Thymus (tissue), 11 donors: Measurements from ENCODE around the gene GPC1. TPM values are rescaled to one million over a fixed set of nuclear protein-coding genes. Genes with fewer than 3 reads are reported as not detected.

ENCODE experiments used
- DNase-seq, 9 donors: peaks; one replicate each; pipeline ENCODE4 v3.0.0-alpha.2; 2013; ENCODE audit warnings: low spot score in 9 of 9, low read depth in 6 of 9, missing footprints in 1 of 9
- H3K27ac ChIP-seq, 2 donors: one replicate each; pipeline ENCODE4 v1.5.1; 2013; ENCODE audit warnings: control low read depth in 1 of 2, low read depth in 1 of 2, low read length in 1 of 2, mild to moderate bottlenecking in 1 of 2, moderate library complexity in 1 of 2
- H3K27me3 ChIP-seq, 2 donors: one replicate each; pipeline ENCODE4 v1.5.1; 2013; ENCODE audit warnings: low read length in 1 of 2; ENCODE audit not compliant: control insufficient read depth in 2 of 2, insufficient read depth in 1 of 2
- H3K36me3 ChIP-seq, 2 donors: one replicate each; pipeline ENCODE4 v1.5.1; 2013; ENCODE audit warnings: low read length in 1 of 2, mild to moderate bottlenecking in 1 of 2, moderate library complexity in 1 of 2; ENCODE audit not compliant: control insufficient read depth in 2 of 2, insufficient read depth in 2 of 2
- H3K4me1 ChIP-seq, 2 donors: one replicate each; pipeline ENCODE4 v1.5.1; 2013; ENCODE audit warnings: low read length in 2 of 2; ENCODE audit not compliant: control insufficient read depth in 2 of 2, insufficient read depth in 2 of 2
- H3K4me3 ChIP-seq, 2 donors: one replicate each; pipeline ENCODE4 v1.5.1; 2013; ENCODE audit warnings: low read length in 2 of 2, control low read depth in 1 of 2, mild to moderate bottlenecking in 1 of 2
- H3K9me3 ChIP-seq, 2 donors: one replicate each; pipeline ENCODE4 v1.5.1; 2013; ENCODE audit warnings: low read length in 1 of 2, mild to moderate bottlenecking in 1 of 2; ENCODE audit not compliant: control insufficient read depth in 2 of 2, insufficient read depth in 1 of 2
- WGBS: extraction: QIAGEN DNeasy Blood & Tissue Kit; methylation state at CpG from one replicate; pipeline ENCODE4 v1.1.7; 2013; 5-methylcytosine and 5-hydroxymethylcytosine counted together
- polyA plus RNA-seq: library from polyadenylated mRNA; stranded (reverse); fragments of 200-250 nt; gene quantifications from one replicate; pipeline ENCODE4 v1.2.3, GENCODE V29; 2013
- total RNA-seq: library from RNA; stranded (reverse); fragments of 120-200 nt; gene quantifications from one replicate; pipeline ENCODE4 v1.2.4, GENCODE V29; 2013
- donor health status: healthy.

GPC1 gene
- total and polyA plus RNA-seq, 2 donors = 4.4 to 46.6 TPM

DNA sequence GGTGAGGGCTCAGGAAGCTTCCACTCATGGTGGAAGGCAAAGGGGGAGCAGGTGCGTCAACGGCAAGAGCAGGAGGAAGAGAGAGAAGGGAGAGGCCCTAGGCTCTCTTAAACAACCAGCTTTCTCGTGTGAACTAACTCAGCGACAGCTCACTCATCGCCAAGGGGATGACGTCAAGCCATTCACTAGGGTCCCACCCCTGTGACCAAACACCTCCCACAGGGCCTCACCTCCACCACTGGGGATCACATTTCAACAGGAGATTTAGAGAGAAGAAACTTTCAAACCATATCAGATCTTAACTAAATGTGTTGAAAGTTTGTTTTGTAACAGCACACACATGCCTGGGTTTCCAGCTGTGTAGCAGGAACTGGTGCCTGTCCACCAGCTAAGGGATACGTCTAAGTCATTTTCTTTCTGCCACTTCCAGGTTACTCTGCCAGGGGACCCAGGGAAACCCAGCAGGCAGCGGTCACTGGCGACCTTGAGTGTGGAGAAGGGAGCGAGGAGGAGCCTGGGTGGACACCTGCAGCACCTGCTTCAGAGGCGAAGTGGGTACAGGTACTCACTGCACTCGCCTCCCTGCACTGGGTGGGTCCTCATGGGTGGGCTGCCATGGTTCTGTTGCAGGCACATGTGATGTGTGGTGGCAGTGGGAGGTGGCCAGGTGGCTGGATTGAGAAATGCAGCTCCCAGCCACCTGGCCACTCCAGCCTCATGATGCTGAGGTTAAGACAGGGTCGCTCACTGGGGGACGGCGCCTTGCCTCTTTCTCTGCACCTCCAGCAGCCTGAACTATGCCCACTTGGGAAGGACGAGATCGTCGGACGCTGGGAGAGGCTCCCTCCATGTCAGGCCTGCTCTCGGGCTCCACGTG lies 8.4 kb upstream of the GPC1 start:
- Histone ChIP-seq H3K9me3 (peaks cover 3 to 17% of the 10 kb centered on the region in 2 donors), H3K27ac (no peak overlapping the region), H3K36me3 (no peaks in the 10 kb centered on the region), H3K27me3 (peaks cover 0 to 13% of the 10 kb centered on the region in 2 donors), H3K4me1 (no peaks in the 10 kb centered on the region), H3K4me3 (no peak overlapping the region)
- 81% methylated on average over 21 of the region's 21 CpGs for WGBS
- DNase-seq = no peak

DNA sequence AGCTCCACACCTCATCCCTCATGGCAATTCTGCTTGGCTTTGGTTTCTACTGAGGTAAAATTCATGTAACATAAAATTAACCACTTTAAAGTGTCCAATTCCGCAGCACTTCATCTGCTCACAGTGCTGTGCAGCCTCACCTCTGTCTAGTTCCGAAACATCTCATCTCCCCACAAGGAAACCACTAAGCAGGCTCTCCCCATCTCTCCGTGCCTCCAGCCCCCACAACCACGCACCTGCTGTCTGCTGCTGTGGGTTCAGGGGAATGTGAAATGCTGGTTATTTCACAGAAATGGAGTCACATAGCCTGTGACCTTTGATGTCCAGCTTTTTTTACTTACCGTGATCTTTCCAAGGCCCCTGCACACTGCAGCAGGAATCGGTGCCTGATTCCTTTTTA lies 7.7 kb upstream of the GPC1 start:
- H3K4me1 ChIP-seq = no peaks in the 10 kb centered on the region
- H3K4me3 ChIP-seq = no peak overlapping the region
- peaks cover 3 to 17% of the 10 kb centered on the region in 2 donors for H3K9me3 ChIP-seq
- no peaks in the 10 kb centered on the region for H3K36me3 ChIP-seq
- H3K27me3 ChIP-seq = peaks cover 0 to 19% of the 10 kb centered on the region in 2 donors
- no peak overlapping the region for H3K27ac ChIP-seq
- no peak for DNase-seq
- 54% methylated on average over 6 of the region's 6 CpGs for WGBS

DNA sequence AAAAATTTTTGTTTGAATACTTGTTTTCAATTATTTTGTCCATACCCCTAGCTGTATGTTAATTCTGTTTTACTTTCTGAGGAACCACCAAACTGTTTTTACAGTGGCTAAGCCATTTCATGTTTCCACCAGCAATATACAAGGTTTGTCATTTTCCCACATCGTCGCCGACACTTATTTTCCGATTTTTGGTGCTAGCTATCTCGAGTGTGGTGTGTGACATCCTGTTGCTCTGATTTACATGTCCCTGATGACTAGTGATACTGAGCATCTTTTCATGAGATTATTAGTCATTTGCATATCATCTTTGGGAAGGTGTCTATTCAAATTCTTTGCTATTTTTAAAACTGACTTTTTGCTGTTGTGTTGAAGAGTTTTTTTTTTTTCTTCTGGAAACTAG lies 7.2 kb upstream of the GPC1 start:
- H3K36me3 ChIP-seq = no peaks in the 10 kb centered on the region
- peaks cover 3 to 17% of the 10 kb centered on the region in 2 donors for H3K9me3 ChIP-seq
- no peak for DNase-seq
- H3K27me3 ChIP-seq = peaks cover 0 to 24% of the 10 kb centered on the region in 2 donors
- 92% methylated on average over 5 of the region's 5 CpGs for WGBS
- H3K4me1 ChIP-seq = no peaks in the 10 kb centered on the region
- H3K27ac ChIP-seq = no peak overlapping the region
- H3K4me3 ChIP-seq = no peak overlapping the region

DNA sequence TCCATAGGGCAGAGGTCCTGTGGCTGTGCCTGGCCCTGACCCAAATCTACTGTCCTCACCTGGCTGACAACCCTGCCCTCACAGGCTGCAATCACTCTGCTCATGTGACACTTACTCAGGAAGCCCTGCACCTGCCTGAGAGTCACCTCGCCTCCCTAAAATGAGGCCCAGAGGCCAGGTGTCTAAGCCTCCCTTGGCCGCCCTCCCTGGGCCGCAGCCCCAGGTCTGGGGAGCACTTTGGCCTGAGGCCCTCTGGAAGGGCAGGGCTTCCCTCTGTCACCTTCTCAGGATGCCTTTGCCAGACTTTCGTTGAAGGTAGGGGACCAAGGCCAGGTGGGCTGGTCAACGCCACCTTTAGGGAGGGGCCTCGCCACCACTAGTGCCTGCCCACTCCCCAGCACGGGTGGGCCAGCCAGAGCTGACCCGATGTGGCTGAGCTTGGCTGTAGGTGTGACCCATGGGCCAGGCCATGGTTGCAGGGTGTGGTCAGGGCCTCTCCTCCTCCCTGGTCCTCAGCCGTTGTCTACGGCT lies 6.1 kb upstream of the GPC1 start:
- WGBS = 93% methylated on average over 10 of the region's 10 CpGs
- no peak for DNase-seq

DNA sequence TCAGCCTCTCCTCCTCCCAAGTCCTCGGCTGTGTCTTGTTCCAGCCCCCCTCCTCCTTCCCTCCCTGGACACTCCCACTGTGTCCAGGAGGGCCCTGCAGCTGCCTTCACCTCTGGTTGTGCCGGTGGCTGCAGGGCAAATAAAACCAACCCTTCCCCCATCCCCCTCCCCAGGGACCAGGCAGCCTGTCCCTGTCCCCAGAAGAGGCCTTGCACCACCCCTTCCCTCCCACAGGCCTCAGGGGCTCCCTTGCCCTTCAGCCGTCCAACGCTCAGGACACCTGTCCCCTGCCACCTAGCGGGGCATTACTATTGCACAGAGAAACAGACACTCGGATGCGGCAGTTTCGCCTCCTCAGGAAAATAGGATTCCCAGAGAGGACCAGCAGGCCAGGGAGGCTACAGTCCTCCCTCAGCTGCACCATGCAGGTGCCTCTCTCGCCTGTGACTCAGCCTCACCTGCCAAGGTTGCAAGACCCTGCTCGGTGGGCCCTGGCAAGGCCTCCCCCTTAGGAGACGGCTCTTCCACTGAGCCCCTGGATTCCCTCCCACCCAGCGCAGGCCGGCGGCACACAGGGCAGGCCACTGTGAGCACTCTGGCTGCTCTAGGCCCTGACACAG lies 5.5 kb upstream of the GPC1 start:
- peaks cover 2 to 41% of the 10 kb centered on the region in 2 donors for H3K27me3 ChIP-seq
- no peak overlapping the region for H3K4me3 ChIP-seq
- no peaks in the 10 kb centered on the region for H3K36me3 ChIP-seq
- peaks cover 6 to 7% of the 10 kb centered on the region in 2 donors for H3K4me1 ChIP-seq
- peaks cover 1 to 2% of the 10 kb centered on the region in 2 donors for H3K9me3 ChIP-seq
- no peak for DNase-seq
- no peak overlapping the region for H3K27ac ChIP-seq
- WGBS = 92% methylated on average over 14 of the region's 14 CpGs

More for the DNA sequence above, 6.1 kb upstream of the GPC1 start:
- H3K27me3 ChIP-seq = peaks cover 2 to 36% of the 10 kb centered on the region in 2 donors
- no peak overlapping the region for H3K4me3 ChIP-seq
- H3K27ac ChIP-seq = no peak overlapping the region
- H3K4me1 ChIP-seq = peaks cover under 1 to 4% of the 10 kb centered on the region in 2 donors
- no peaks in the 10 kb centered on the region for H3K36me3 ChIP-seq
- H3K9me3 ChIP-seq = peaks cover 1 to 8% of the 10 kb centered on the region in 2 donors

DNA sequence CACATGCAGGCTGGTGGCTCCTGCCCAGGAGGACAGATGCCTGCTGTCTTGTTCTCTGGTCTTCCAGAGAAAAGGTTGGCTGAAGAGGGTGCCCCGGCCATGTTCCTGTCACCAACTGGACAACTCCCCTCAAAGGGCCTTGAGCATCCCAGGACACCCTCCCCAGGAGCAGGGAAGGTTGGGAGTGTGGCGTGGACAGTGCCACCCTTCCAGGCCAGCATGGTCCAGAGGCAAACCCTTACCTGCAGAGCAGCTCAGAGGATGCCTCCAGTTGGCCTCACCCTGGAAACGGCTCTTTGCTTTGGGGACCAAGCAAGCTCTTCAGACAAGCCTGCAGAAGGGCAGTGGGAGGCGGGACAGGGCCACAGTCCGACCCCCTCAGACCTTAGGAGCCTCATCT lies 4.9 kb upstream of the GPC1 start:
- DNase-seq = no peak

DNA sequence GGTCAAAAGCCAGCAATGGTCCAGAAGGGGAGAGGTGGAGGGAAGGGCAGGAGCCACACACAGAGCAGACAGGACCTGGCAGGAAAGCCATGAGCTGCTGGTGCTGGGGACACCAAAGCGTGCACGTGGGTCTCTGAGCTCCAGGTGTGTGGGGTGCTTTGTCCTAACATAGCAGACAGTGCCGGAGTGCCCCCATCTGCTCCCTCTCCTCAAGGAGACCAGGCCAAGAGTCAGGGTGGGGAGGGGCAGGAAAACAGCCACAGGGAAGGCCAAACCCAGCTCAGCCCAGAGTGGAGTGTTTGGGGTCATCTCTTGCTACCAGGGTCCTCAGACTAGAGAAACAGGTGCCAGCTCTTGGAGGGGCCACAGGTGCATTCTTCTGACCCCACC lies 4.2 kb upstream of the GPC1 start:
- 79% methylated on average over 3 of the region's 3 CpGs for WGBS
- no peak for DNase-seq
- H3K4me1 ChIP-seq = peaks cover 6 to 9% of the 10 kb centered on the region in 2 donors
- H3K27ac ChIP-seq = no peak overlapping the region
- no peaks in the 10 kb centered on the region for H3K9me3 ChIP-seq
- peaks cover 10 to 46% of the 10 kb centered on the region in 2 donors for H3K27me3 ChIP-seq
- no peak overlapping the region for H3K4me3 ChIP-seq
- no peaks in the 10 kb centered on the region for H3K36me3 ChIP-seq

More for the DNA sequence above, 4.9 kb upstream of the GPC1 start:
- H3K9me3 ChIP-seq = no peaks in the 10 kb centered on the region
- no peak overlapping the region for H3K27ac ChIP-seq
- no peak overlapping the region for H3K4me3 ChIP-seq
- H3K4me1 ChIP-seq = peaks cover 6 to 7% of the 10 kb centered on the region in 2 donors
- H3K27me3 ChIP-seq = peaks cover 3 to 41% of the 10 kb centered on the region in 2 donors
- 86% methylated on average over 5 of the region's 5 CpGs for WGBS
- H3K36me3 ChIP-seq = no peaks in the 10 kb centered on the region

DNA sequence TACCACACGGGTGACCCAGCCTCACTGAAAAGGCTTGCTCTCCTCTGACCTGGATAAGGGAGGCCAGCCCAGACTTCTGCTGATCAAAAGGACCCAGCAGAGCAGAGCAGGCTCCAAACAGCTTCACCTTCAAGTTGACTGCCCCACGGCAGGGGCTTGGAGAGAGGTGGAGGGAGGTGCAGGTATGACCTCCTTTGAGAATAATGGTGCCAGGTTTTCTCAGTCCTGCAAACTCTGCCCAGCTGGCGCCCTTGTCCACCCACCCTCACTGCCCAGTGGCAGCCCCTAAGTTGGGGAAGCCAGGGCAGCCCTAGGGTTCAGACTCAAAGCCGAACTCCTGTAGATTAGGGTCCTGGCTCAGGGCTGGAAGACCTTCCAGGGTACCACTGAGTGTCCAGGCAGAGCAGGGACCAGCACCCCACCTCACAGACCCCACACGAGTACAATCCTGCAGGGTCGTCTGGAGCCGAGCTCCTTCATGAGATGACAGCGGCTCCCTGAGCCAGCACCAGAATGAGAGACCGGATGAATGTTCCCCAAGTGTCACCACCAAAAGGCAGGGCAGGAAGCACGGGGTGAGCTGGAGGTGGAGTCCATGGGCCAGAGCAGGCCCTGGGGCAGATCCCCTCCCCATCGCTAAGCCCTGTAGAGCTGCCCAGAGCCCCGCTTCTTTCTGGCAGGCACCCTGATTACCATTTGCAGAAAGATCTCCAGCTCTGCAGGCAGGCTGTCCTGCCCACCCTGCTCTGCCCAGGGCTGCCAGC lies 3.6 kb upstream of the GPC1 start:
- Histone ChIP-seq H3K4me1 (peaks cover 9 to 14% of the 10 kb centered on the region in 2 donors), H3K9me3 (no peaks in the 10 kb centered on the region), H3K36me3 (no peaks in the 10 kb centered on the region), H3K27me3 (peaks cover 15 to 52% of the 10 kb centered on the region in 2 donors), H3K27ac (no peak overlapping the region), H3K4me3 (no peak overlapping the region)
- WGBS = 81% methylated on average over 12 of the region's 12 CpGs
- no peak for DNase-seq
